ENCODE data around the gene CSMD2. TPM values are rescaled to one million over a fixed set of nuclear protein-coding genes. Genes with fewer than 3 reads are reported as not detected.

Gene CSMD2
- total RNA-seq, 2 experiments from 2014 or later = not detected

DNA sequence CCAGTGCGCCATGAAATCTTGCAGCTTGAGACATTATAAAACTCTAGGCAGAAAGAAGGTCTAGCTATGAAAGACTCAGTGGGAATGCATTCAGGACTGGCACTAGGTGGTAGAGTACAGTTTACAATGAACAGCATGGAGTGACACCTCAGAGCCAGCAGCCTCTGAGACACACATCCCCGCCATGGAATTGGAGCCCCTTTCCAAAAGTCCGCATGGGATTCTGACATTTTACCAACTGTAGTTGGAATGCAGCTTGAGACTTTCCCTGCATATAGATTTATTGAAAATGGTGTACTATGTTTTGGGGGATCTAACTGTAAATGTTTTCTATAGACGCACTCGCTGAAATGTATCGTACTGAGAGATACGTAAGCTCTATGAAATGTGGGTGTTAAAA, 576.3 kb downstream of the CSMD2 start:
- CTCF ChIA-PET (ENCODE audit: unreplicated experiment) = no interaction called here
- no peak for DNase-seq (ENCODE audit: low spot score)
- Histone ChIP-seq H3K36me3 (ENCODE audit: insufficient read depth, low read length) (no peaks in the 10 kb centered on the region), H3K27ac (ENCODE audit: low read depth, low read length, poor library complexity, severe bottlenecking) (no peak overlapping the region), H3K9me3 (ENCODE audit: low read length) (no peaks in the 10 kb centered on the region), H3K4me1 (ENCODE audit: insufficient read depth, low read length, poor library complexity, severe bottlenecking) (no peaks in the 10 kb centered on the region), H3K9me2 (ENCODE audit: insufficient read depth, low read length) (no peaks in the 10 kb centered on the region), H3K4me3 (ENCODE audit: low read depth, low read length, poor library complexity, severe bottlenecking) (no peak overlapping the region), H4K20me1 (ENCODE audit: insufficient read depth, low read length) (no peaks in the 10 kb centered on the region), H3K79me2 (ENCODE audit: insufficient read depth, low read depth, low read length) (no peaks in the 10 kb centered on the region), H3K4me2 (ENCODE audit: low read length) (no peak overlapping the region), H2AFZ (ENCODE audit: low read length) (no peak overlapping the region)
- TF ChIP-seq, protein P1, sequence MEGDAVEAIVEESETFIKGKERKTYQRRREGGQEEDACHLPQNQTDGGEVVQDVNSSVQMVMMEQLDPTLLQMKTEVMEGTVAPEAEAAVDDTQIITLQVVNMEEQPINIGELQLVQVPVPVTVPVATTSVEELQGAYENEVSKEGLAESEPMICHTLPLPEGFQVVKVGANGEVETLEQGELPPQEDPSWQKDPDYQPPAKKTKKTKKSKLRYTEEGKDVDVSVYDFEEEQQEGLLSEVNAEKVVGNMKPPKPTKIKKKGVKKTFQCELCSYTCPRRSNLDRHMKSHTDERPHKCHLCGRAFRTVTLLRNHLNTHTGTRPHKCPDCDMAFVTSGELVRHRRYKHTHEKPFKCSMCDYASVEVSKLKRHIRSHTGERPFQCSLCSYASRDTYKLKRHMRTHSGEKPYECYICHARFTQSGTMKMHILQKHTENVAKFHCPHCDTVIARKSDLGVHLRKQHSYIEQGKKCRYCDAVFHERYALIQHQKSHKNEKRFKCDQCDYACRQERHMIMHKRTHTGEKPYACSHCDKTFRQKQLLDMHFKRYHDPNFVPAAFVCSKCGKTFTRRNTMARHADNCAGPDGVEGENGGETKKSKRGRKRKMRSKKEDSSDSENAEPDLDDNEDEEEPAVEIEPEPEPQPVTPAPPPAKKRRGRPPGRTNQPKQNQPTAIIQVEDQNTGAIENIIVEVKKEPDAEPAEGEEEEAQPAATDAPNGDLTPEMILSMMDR (conservative IDR thresholded peaks at IDR 0.05; ENCODE audit: low read length) = no peak
- no peak for TF ChIP-seq EZH2phosphoT487 (IDR thresholded peaks at IDR 0.05; ENCODE audit: borderline replicate concordance, low read depth, low read length)
- BruUV-seq (replicated peaks) = no TSS peak
- intact Hi-C loops (cut with micrococcal nuclease; ENCODE audit: unreplicated experiment) = no loop called here
- POLR2A ChIA-PET = interaction anchor here (0.7 kb wide), 1 partner anchor 35 kb away, joined by 3 read pairs; no protein-coding TSS in a partner anchor

DNA sequence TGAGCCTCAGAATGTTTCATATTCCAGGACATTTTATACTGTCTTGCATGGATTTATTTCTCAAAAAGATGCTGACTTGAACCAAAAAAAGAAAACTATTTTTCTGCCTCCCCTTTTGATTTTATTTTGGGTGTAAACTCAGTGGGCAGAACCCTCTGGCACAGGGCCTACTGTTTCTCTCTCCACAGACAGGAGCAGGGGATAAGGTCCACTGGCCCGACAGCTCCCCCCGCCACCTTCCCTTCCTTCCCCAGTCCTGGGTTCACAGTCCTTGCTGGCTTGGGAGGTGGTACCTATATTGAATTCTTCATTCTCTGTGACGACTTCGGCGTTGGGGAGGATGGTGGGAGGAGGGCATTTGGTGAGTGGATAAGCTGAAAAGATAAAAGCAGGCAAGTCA, 578.2 kb downstream of the CSMD2 start:
- no peaks in the 10 kb centered on the region for H3K9me3 ChIP-seq (ENCODE audit: low read length)
- no peaks in the 10 kb centered on the region for H3K9me2 ChIP-seq (ENCODE audit: insufficient read depth, low read length)
- BruUV-seq (replicated peaks) = no TSS peak
- no peak overlapping the region for H3K4me3 ChIP-seq (ENCODE audit: low read depth, low read length, poor library complexity, severe bottlenecking)
- no peak overlapping the region for H3K4me2 ChIP-seq (ENCODE audit: low read length)
- no peaks in the 10 kb centered on the region for H3K4me1 ChIP-seq (ENCODE audit: insufficient read depth, low read length, poor library complexity, severe bottlenecking)
- no peak for TF ChIP-seq EZH2phosphoT487 (IDR thresholded peaks at IDR 0.05; ENCODE audit: borderline replicate concordance, low read depth, low read length)
- TF ChIP-seq, protein P1 (conservative IDR thresholded peaks at IDR 0.05; ENCODE audit: low read length) = no peak
- intact Hi-C loops (cut with micrococcal nuclease; ENCODE audit: unreplicated experiment) = no loop called here
- H2AFZ ChIP-seq (ENCODE audit: low read length) = no peak overlapping the region
- no peak for DNase-seq (ENCODE audit: low spot score)
- H3K27ac ChIP-seq (ENCODE audit: low read depth, low read length, poor library complexity, severe bottlenecking) = no peak overlapping the region
- H3K79me2 ChIP-seq (ENCODE audit: insufficient read depth, low read depth, low read length) = no peaks in the 10 kb centered on the region
- no peaks in the 10 kb centered on the region for H4K20me1 ChIP-seq (ENCODE audit: insufficient read depth, low read length)
- H3K36me3 ChIP-seq (ENCODE audit: insufficient read depth, low read length) = no peaks in the 10 kb centered on the region
- CTCF ChIA-PET (ENCODE audit: unreplicated experiment) = no interaction called here
- POLR2A ChIA-PET = no interaction called here

DNA sequence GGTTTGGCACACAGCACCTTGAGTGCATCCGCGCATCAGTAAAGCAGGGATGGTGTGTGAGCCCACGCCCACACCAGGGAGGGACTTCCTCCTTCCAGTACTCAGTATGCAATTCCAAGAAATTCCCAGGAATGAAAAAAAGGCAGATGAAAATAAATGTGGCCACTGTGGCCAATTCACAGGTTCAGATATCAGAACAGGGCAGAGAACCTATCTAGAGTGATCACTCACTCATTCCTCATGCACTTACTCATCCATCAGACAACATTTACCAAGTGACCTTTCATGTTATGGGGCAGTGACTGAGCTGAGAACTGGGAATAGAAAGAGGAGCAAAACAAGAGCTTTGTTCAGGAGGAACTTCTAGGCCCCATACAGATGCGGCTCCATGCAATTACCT, 578.9 kb downstream of the CSMD2 start:
- Histone ChIP-seq H3K4me1 (ENCODE audit: insufficient read depth, low read length, poor library complexity, severe bottlenecking) (no peaks in the 10 kb centered on the region), H4K20me1 (ENCODE audit: insufficient read depth, low read length) (no peaks in the 10 kb centered on the region), H3K9me2 (ENCODE audit: insufficient read depth, low read length) (no peaks in the 10 kb centered on the region), H3K4me3 (ENCODE audit: low read depth, low read length, poor library complexity, severe bottlenecking) (no peak overlapping the region), H3K27ac (ENCODE audit: low read depth, low read length, poor library complexity, severe bottlenecking) (no peak overlapping the region), H3K36me3 (ENCODE audit: insufficient read depth, low read length) (no peaks in the 10 kb centered on the region), H3K4me2 (ENCODE audit: low read length) (no peak overlapping the region), H2AFZ (ENCODE audit: low read length) (no peak overlapping the region), H3K9me3 (ENCODE audit: low read length) (no peaks in the 10 kb centered on the region), H3K79me2 (ENCODE audit: insufficient read depth, low read depth, low read length) (no peaks in the 10 kb centered on the region)
- POLR2A ChIA-PET = no interaction called here
- intact Hi-C loops (cut with micrococcal nuclease; ENCODE audit: unreplicated experiment) = no loop called here
- no TSS peak for BruUV-seq (replicated peaks)
- TF ChIP-seq, protein P1 (conservative IDR thresholded peaks at IDR 0.05; ENCODE audit: low read length) = no peak
- TF ChIP-seq EZH2phosphoT487 (IDR thresholded peaks at IDR 0.05; ENCODE audit: borderline replicate concordance, low read depth, low read length) = no peak
- CTCF ChIA-PET (ENCODE audit: unreplicated experiment) = no interaction called here
- no peak for DNase-seq (ENCODE audit: low spot score)
